GM23248 (cell line): ENCODE results near the gene ZIC4. TPM values are rescaled to one million over a fixed set of nuclear protein-coding genes. Genes with fewer than 3 reads are reported as not detected.
A peak's percentile ranks its signal among the peaks of the same experiment; 100 is the strongest.

Experiments
- DNase-seq: peaks from one replicate; pipeline ENCODE4 v3.0.0-alpha.2; 2015
- H2AFZ ChIP-seq: fragments of 200-600 bp; sonication (generic); 2 replicates; pipeline ENCODE4 v1.6.1; 2016; ENCODE audit warnings: antibody characterized with exemption
- H3F3A ChIP-seq: fragments of 200-600 bp; sonication (generic); 2 replicates; pipeline ENCODE4 v1.6.1; 2016; ENCODE audit warnings: mild to moderate bottlenecking, antibody characterized with exemption, mixed run types; ENCODE audit not compliant: insufficient read depth
- H3K27ac ChIP-seq: fragments of 200-600 bp; sonication (generic); 2 replicates; pipeline ENCODE4 v1.5.1; 2016; ENCODE audit warnings: mild to moderate bottlenecking
- H3K27me3 ChIP-seq: fragments of 200-600 bp; sonication (generic); replicated peaks from 2 replicates; pipeline ENCODE4 v1.6.1; 2016; ENCODE audit warnings: mild to moderate bottlenecking; ENCODE audit not compliant: insufficient read depth
- H3K36me3 ChIP-seq: fragments of 200-600 bp; sonication (generic); 2 replicates; pipeline ENCODE4 v1.6.1; 2016; ENCODE audit warnings: low read depth, mild to moderate bottlenecking
- H3K4me1 ChIP-seq: fragments of 200-600 bp; sonication (generic); 2 replicates; pipeline ENCODE4 v1.6.1; 2016; ENCODE audit warnings: mild to moderate bottlenecking; ENCODE audit not compliant: insufficient read depth
- H3K4me2 ChIP-seq: fragments of 200-600 bp; sonication (generic); one replicate; pipeline ENCODE4 v1.6.1; 2016; ENCODE audit warnings: mild to moderate bottlenecking; ENCODE audit not compliant: unreplicated experiment
- H3K4me3 ChIP-seq: fragments of 200-600 bp; sonication (generic); 2 replicates; pipeline ENCODE4 v1.5.1; 2016; ENCODE audit warnings: mild to moderate bottlenecking
- H3K79me2 ChIP-seq: fragments of 200-600 bp; sonication (generic); 2 replicates; pipeline ENCODE4 v1.6.1; 2016; ENCODE audit warnings: mild to moderate bottlenecking; ENCODE audit not compliant: insufficient read depth
- H3K9ac ChIP-seq: fragments of 200-600 bp; sonication (generic); 2 replicates; pipeline ENCODE4 v1.6.1; 2016; ENCODE audit warnings: mild to moderate bottlenecking
- H3K9me2 ChIP-seq: fragments of 200-600 bp; sonication (generic); 2 replicates; pipeline ENCODE4 v1.6.1; 2016; ENCODE audit warnings: mixed run types, mild to moderate bottlenecking, moderate library complexity; ENCODE audit not compliant: insufficient read depth
- H3K9me3 ChIP-seq: fragments of 200-600 bp; sonication (generic); one replicate; pipeline ENCODE4 v1.6.1; 2017; ENCODE audit warnings: low read depth
- H4K20me1 ChIP-seq: fragments of 200-600 bp; sonication (generic); 2 replicates; pipeline ENCODE4 v1.6.0; 2016; ENCODE audit not compliant: insufficient read depth
- EZH2 ChIP-seq: fragments of 200-600 bp; sonication (generic); IDR thresholded peaks from 2 replicates; pipeline ENCODE4 v1.6.1; 2018; ENCODE audit warnings: antibody characterized with exemption, mild to moderate bottlenecking; ENCODE audit not compliant: insufficient read depth, poor library complexity, severe bottlenecking
- EZH2phosphoT487 ChIP-seq: fragments of 200-600 bp; sonication (generic); IDR thresholded peaks from 2 replicates; pipeline ENCODE4 v1.6.1; 2018; ENCODE audit warnings: antibody characterized with exemption, moderate library complexity, mild to moderate bottlenecking, low read depth; ENCODE audit not compliant: insufficient read depth
- WGBS, 2 experiments: methylation state at CpG; one replicate each; pipeline ENCODE4 v1.1.6; 2015 to 2017; ENCODE audit warnings: low lambda C conversion rate in 2 of 2, low coverage in 1 of 2; ENCODE audit errors: missing lambda C conversion rate in 2 of 2; 5-methylcytosine and 5-hydroxymethylcytosine counted together
- in situ Hi-C: fragments of 300-500 bp; cut with MboI; formaldehyde crosslinking; loops from 2 replicates; pipeline ENCODE4 v1.15.0; 2020
- polyA plus RNA-seq: library from polyadenylated mRNA; unstranded; fragments of >200 nt; fragmentation: Nextera tagmentation; extraction: Ambion mirVana; gene quantifications from 2 replicates; pipeline ENCODE4 v1.2.1, GENCODE V29; 2016
- total RNA-seq: library from RNA; depleted of rRNA; stranded (reverse); fragments of >200 nt; shearing (Covaris generic); gene quantifications from 2 replicates; pipeline ENCODE4 v1.2.3, GENCODE V29; 2014

Gene ZIC4
- total and polyA plus RNA-seq, 2 experiments from 2014 or later: 4.3 to 7.0 TPM

GRCh38 chr3:147422196-147422595 lies 15.9 kb upstream of the ZIC4 start:
- 0 out of 2 replicates have a peak, but pooled peaks cover 12% of the 10 kb centered on the region for H3K36me3 ChIP-seq
- no peaks in the 10 kb centered on the region for H4K20me1 ChIP-seq
- WGBS, 2 experiments: 94 to 95% methylated on average over 15 of the region's 15 CpGs
- TF ChIP-seq EZH2phosphoT487 (no peak), EZH2 (no peak)
- no peaks in the 10 kb centered on the region; the same call in 1 of the 2 replicates for H3F3A ChIP-seq
- no peaks in the 10 kb centered on the region for H3K4me1 ChIP-seq
- in situ Hi-C loops: no loop called here
- H3K4me3 ChIP-seq: no peak overlapping the region
- no peaks in the 10 kb centered on the region for H3K9me3 ChIP-seq
- no peak for DNase-seq
- H3K79me2 ChIP-seq: no peaks in the 10 kb centered on the region
- no peaks in the 10 kb centered on the region for H3K27me3 ChIP-seq
- no peak overlapping the region for H3K9ac ChIP-seq
- no peak overlapping the region for H3K27ac ChIP-seq
- H3K9me2 ChIP-seq: no peaks in the 10 kb centered on the region
- H3K4me2 ChIP-seq: no peak overlapping the region
- no peak overlapping the region for H2AFZ ChIP-seq

- in situ Hi-C loops: no loop called here
- H4K20me1 ChIP-seq: no peaks in the 10 kb centered on the region
- H3K79me2 ChIP-seq: no peaks in the 10 kb centered on the region
- H3K4me1 ChIP-seq: no peaks in the 10 kb centered on the region
- peak overlapping the region; percentile 62 for H3K4me2 ChIP-seq
- H3K36me3 ChIP-seq: 0 out of 2 replicates have a peak, but pooled peaks cover 12% of the 10 kb centered on the region
- peak overlapping the region; percentile 59 for H2AFZ ChIP-seq
- peak overlapping the region; percentile 46 for H3K9ac ChIP-seq
- H3K4me3 ChIP-seq: peak overlapping the region; percentile 63
- H3K27me3 ChIP-seq: no peaks in the 10 kb centered on the region
- peak; percentile 64 for DNase-seq
- TF ChIP-seq EZH2phosphoT487: no peak
- H3K9me3 ChIP-seq: no peaks in the 10 kb centered on the region
- peaks cover 7% of the 10 kb centered on the region for H3F3A ChIP-seq
- WGBS, 2 experiments: 37 to 40% methylated on average over 50 to 53 of the region's 53 CpGs
- no peaks in the 10 kb centered on the region for H3K9me2 ChIP-seq
- H3K27ac ChIP-seq: no peak overlapping the region
Measured at GRCh38 chr3:147421184-147421912, 15.0 kb upstream of the ZIC4 start.

GRCh38 chr3:147420353-147421183 lies 14.2 kb upstream of the ZIC4 start:
- Histone ChIP-seq H3K27me3 (no peaks in the 10 kb centered on the region), H3K4me3 (peak overlapping the region; percentile 63), H3K9ac (peak overlapping the region; percentile 46; the same call in 1 of the 2 replicates), H3K9me3 (no peaks in the 10 kb centered on the region), H3K36me3 (0 out of 2 replicates have a peak, but pooled peaks cover 12% of the 10 kb centered on the region), H3K27ac (no peak overlapping the region), H3K4me2 (peak overlapping the region; percentile 62), H2AFZ (peak overlapping the region; percentile 59; the same call in 1 of the 2 replicates), H3K4me1 (no peaks in the 10 kb centered on the region), H4K20me1 (no peaks in the 10 kb centered on the region), H3K9me2 (no peaks in the 10 kb centered on the region), H3K79me2 (no peaks in the 10 kb centered on the region), H3F3A (peaks cover 8% of the 10 kb centered on the region)
- DNase-seq: no peak
- in situ Hi-C loops: no loop called here
- 85 to 88% methylated on average over 32 of the region's 32 CpGs for WGBS, 2 experiments
- TF ChIP-seq EZH2: no peak
- TF ChIP-seq EZH2phosphoT487: no peak

GRCh38 chr3:147419781-147420224 lies 13.5 kb upstream of the ZIC4 start:
- Histone ChIP-seq H3K4me2 (no peak overlapping the region), H3K9me2 (no peaks in the 10 kb centered on the region), H3K27me3 (no peaks in the 10 kb centered on the region), H3K9ac (no peak overlapping the region), H3K36me3 (0 out of 2 replicates have a peak, but pooled peaks cover 12% of the 10 kb centered on the region), H3F3A (peaks cover 8% of the 10 kb centered on the region), H3K79me2 (no peaks in the 10 kb centered on the region), H4K20me1 (no peaks in the 10 kb centered on the region), H3K4me3 (no peak overlapping the region), H3K9me3 (no peaks in the 10 kb centered on the region), H3K4me1 (no peaks in the 10 kb centered on the region), H2AFZ (no peak overlapping the region), H3K27ac (no peak overlapping the region)
- in situ Hi-C loops: no loop called here
- DNase-seq: no peak
- TF ChIP-seq EZH2phosphoT487: no peak
- 97% methylated on average over 10 of the region's 10 CpGs for WGBS, 2 experiments
